Fibroblast of villous mesenchyme (primary cell): ENCODE data around the gene FOXE3. TPM values are rescaled to one million over a fixed set of nuclear protein-coding genes. Genes with fewer than 3 reads are reported as not detected.

ENCODE experiments used
- DNase-seq: peaks from one replicate; pipeline ENCODE4 v3.0.0-alpha.2; 2010; ENCODE audit warnings: low read depth
- H3K4me3 ChIP-seq: 2 replicates; pipeline ENCODE4 v1.5.1; 2011; ENCODE audit warnings: low read depth, mild to moderate bottlenecking, low read length
- total RNA-seq: library from RNA; depleted of rRNA; stranded (reverse); fragments of >200 nt; gene quantifications from 2 replicates; pipeline ENCODE4 v1.2.3, GENCODE V29; 2012
- TF ChIP-seq, protein P1 (sequence below): IDR thresholded peaks from 2 replicates; pipeline ENCODE4 v1.5.1; 2012; ENCODE audit warnings: low read depth, mild to moderate bottlenecking, low read length; ENCODE audit not compliant: insufficient read depth

Gene FOXE3
- total RNA-seq, 1 donor, result not detected

DNA sequence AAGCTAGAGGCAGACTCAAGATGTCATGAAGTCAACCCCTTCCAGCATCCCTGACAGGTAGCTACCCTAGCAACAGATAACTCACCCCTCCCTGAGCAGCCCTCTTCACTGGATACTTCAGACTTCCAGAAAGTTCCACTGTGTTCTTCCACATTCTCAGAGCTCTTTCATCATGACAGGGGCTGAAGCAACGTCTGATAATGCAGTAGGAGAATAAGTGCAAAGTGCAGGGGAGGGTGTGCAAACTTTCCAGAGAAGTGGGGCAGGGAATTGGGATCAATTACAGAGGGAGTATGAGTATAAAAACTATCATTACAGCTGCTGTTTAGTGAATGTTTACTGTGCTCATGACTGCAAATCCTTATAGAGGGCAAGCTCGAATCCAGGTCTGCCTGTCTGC, 26.4 kb upstream of the FOXE3 start:
- no peak overlapping the region for H3K4me3 ChIP-seq
- DNase-seq, result no peak
- TF ChIP-seq, protein P1, sequence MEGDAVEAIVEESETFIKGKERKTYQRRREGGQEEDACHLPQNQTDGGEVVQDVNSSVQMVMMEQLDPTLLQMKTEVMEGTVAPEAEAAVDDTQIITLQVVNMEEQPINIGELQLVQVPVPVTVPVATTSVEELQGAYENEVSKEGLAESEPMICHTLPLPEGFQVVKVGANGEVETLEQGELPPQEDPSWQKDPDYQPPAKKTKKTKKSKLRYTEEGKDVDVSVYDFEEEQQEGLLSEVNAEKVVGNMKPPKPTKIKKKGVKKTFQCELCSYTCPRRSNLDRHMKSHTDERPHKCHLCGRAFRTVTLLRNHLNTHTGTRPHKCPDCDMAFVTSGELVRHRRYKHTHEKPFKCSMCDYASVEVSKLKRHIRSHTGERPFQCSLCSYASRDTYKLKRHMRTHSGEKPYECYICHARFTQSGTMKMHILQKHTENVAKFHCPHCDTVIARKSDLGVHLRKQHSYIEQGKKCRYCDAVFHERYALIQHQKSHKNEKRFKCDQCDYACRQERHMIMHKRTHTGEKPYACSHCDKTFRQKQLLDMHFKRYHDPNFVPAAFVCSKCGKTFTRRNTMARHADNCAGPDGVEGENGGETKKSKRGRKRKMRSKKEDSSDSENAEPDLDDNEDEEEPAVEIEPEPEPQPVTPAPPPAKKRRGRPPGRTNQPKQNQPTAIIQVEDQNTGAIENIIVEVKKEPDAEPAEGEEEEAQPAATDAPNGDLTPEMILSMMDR, result no peak

DNA sequence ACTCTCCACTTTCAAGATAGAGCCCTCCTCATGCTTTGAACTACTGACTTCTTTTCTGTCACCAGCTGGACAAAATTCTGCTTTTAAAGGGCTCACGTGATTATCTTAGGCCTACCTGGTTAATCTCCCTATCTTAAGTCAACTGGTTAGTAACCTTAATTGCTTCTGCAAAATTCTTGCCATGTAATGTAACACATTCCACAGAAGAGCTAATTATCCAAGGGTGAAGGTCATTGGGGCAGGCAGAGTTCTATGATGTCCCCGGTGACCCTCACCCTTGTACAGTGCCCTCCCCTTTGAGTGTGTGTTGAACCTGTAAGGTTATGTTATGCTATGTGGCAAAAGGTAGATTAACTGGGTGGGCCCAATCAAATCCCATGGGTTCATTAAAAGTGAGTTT, 25.2 kb upstream of the FOXE3 start:
- no peak for DNase-seq
- TF ChIP-seq, protein P1, result no peak
- H3K4me3 ChIP-seq, result no peak overlapping the region

DNA sequence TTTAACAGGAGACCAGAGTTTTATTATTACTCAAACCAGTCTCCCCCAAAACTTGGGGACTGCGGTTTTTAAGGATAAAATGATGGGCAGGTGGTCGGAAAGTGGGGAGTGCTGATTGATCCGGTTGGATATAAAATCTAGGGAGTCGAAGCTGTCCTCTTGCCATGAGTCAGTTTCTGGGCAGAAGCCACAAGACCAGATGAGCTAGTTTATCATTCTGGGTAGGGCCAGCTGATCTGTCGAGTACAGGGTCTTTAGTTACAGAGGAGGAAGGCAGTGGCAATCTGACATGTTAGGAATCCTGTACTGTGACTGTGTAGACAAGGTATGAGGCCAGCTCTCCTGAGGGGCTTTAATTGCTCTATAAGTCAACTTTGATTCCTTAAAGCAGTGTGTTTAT, 22.9 kb upstream of the FOXE3 start:
- no peak for DNase-seq
- TF ChIP-seq, protein P1, result no peak
- H3K4me3 ChIP-seq, result no peak overlapping the region

DNA sequence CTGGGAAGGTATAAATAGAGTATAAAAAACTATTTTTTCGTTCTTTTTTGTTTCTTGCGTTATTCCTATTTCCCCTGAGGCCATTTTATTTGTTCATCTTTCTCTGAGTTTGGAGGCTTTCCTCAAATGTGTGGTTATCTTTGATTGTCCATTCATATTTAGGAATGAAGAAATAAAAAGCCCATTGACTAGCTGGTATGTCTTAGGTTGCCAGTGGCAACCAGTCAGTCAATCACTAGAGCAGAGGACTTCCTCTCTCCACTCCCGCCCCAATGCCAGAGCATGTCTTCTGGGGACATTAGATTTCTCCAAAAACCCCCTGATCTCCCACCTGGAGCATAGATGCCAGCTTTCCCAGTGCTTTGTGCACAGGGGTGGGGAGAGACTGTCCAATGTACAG, 20.7 kb upstream of the FOXE3 start:
- TF ChIP-seq, protein P1, result no peak
- no peak overlapping the region for H3K4me3 ChIP-seq
- DNase-seq, result no peak

DNA sequence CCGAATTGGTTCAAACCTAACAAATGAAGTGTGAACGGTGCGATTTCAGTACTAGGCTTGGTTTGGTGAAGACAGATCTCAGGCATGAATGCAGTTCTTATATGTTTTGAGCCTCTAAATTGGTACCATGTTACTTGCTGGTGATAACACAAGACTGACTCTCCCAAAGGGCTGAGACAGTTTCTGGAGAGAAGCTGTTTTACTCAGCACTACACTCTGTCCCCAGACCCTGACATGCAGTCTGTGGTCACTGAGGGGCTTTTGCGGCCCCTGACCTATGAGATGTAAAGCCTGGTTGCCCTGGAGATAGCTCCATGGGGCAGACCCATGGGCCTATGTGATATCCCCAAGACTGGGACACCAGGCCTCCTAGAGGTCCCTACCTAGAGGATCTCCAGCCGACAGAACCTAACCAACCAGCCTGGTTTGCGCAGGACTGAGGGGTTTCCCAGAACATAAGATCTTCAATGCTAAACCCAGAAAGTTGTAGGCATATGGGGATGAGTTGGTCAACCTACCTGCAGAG, 19.4 kb upstream of the FOXE3 start:
- TF ChIP-seq, protein P1, result no peak
- H3K4me3 ChIP-seq, result no peak overlapping the region
- DNase-seq, result no peak

DNA sequence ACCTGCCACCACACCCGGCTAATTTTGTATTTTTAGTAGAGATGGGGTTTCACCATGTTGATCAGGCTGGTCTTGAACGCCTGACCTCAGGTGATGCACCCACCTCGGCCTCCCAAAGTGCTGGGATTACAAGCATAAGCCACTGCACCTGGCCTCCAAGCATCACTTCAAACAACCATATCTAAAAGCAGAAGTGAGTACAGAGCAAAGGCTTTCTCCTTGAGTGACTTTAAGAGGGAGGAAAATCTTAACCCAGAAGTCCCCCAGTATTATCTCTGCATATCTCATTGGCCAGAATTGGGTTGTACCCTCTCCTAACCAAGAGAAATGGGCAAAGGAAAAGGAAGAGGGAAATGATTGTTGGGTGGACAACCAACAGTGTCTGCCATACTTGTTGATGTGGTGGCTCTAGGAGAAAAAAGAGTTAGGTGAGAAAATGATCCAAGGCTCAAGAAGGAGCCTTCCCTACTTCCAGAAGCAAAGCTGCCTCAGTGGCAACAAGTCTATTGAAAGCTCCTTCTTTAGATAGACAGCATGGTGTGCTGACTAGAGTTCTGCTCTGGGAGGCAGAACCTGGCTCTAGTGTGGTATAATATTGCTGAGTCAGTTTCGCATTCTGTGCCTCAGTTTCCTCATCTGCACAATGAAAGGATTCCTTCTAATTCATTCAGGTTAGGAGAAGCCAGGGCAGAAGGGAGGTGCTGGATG, 16.8 kb upstream of the FOXE3 start:
- no peak for DNase-seq
- TF ChIP-seq, protein P1, result no peak
- H3K4me3 ChIP-seq, result no peak overlapping the region

DNA sequence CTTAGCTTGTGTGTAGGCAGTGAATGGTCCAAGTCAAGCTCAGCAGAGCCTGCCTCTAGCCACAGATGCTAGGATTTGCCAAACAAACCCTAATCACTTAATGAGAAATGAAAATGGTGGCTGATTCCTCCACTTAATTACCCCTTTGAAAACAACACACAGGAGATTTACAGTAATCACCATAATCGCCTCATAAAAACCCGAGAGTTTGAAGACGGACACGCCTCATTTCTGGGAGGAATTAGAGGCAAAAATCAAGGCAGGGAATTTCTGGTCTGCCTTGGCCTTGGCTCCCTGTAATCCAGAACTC, 16.3 kb upstream of the FOXE3 start:
- H3K4me3 ChIP-seq, result no peak overlapping the region
- DNase-seq, result no peak
- TF ChIP-seq, protein P1, result no peak
